Activated CD4-positive, alpha-beta memory T cell treated with anti-CD3 and anti-CD28 coated beads for 36 hours (primary cell): ENCODE data around the gene PEF1. TPM values are rescaled to one million over a fixed set of nuclear protein-coding genes. Genes with fewer than 3 reads are reported as not detected.

Source experiments
- CTCF ChIA-PET: fragments of 350-600 bp; sonication (Branson Sonifier 250); formaldehyde crosslinking; loops from one replicate; lab custom pipeline; 2021; ENCODE audit warnings: antibody characterized with exemption, inconsistent platforms; lab: Charles Lee
- POLR2A ChIA-PET: fragments of 350-600 bp; sonication (Branson Sonifier 250); formaldehyde crosslinking; loops from one replicate; lab custom pipeline; 2021; ENCODE audit warnings: antibody characterized with exemption; lab: Charles Lee
- DNase-seq: peaks from one replicate; pipeline ENCODE4 v3.0.0-alpha.2; 2020
- H3K27ac Mint-ChIP-seq: one replicate; pipeline ENCODE4 v1.8.0; 2021; ENCODE audit warnings: mixed read lengths
- H3K27me3 Mint-ChIP-seq: one replicate; pipeline ENCODE4 v1.8.0; 2021; ENCODE audit warnings: mixed read lengths
- H3K36me3 Mint-ChIP-seq: one replicate; pipeline ENCODE4 v1.8.0; 2021; ENCODE audit warnings: mixed read lengths
- H3K4me1 Mint-ChIP-seq: one replicate; pipeline ENCODE4 v1.8.0; 2021; ENCODE audit warnings: low read depth, mixed read lengths
- H3K4me3 Mint-ChIP-seq: one replicate; pipeline ENCODE4 v1.8.0; 2021; ENCODE audit warnings: mild to moderate bottlenecking, mixed read lengths
- H3K9me3 Mint-ChIP-seq: one replicate; pipeline ENCODE4 v1.8.0; 2021; ENCODE audit warnings: mixed read lengths
- intact Hi-C: fragments of 100-400 bp; cut with micrococcal nuclease; formaldehyde crosslinking; loops from one replicate; pipeline ENCODE4 v1.15.1; 2023
- total RNA-seq, 2 experiments: library from RNA; stranded (reverse); gene quantifications; one replicate each; pipeline ENCODE4 v1.2.3, GENCODE V29; 2021

The PEF1 gene
- total RNA-seq, 2 experiments from 2014 or later, result 55.3 to 56.4 TPM

GRCh38 chr1:31585736-31586365, 58.8 kb downstream of the PEF1 start:
- CTCF ChIA-PET, result no interaction called here
- no peaks in the 10 kb centered on the region for H3K9me3 Mint-ChIP-seq

GRCh38 chr1:31584869-31585735, 59.6 kb downstream of the PEF1 start:
- Mint-ChIP-seq H3K27ac (no peak overlapping the region), H3K36me3 (no peaks in the 10 kb centered on the region), H3K9me3 (no peaks in the 10 kb centered on the region), H3K4me3 (no peak overlapping the region), H3K27me3 (peaks cover 15% of the 10 kb centered on the region), H3K4me1 (peaks cover 2% of the 10 kb centered on the region)
- ChIA-PET CTCF (no interaction called here), POLR2A (no interaction called here)
- intact Hi-C loops, result no loop called here
- DNase-seq, result no peak

More at GRCh38 chr1:31585736-31586365, 58.8 kb downstream of the PEF1 start:
- no peak overlapping the region for H3K27ac Mint-ChIP-seq
- DNase-seq, result no peak
- peaks cover 2% of the 10 kb centered on the region for H3K4me1 Mint-ChIP-seq
- H3K27me3 Mint-ChIP-seq, result peaks cover 13% of the 10 kb centered on the region
- no peak overlapping the region for H3K4me3 Mint-ChIP-seq
- POLR2A ChIA-PET, result no interaction called here
- intact Hi-C loops, result no loop called here
- no peaks in the 10 kb centered on the region for H3K36me3 Mint-ChIP-seq

GRCh38 chr1:31583995-31584868, 60.4 kb downstream of the PEF1 start:
- Mint-ChIP-seq H3K4me1 (peaks cover 1% of the 10 kb centered on the region), H3K27me3 (peaks cover 12% of the 10 kb centered on the region), H3K36me3 (no peaks in the 10 kb centered on the region), H3K4me3 (no peak overlapping the region), H3K9me3 (no peaks in the 10 kb centered on the region), H3K27ac (no peak overlapping the region)
- no peak for DNase-seq
- intact Hi-C loops, result no loop called here
- CTCF ChIA-PET, result no interaction called here
- POLR2A ChIA-PET, result no interaction called here

GRCh38 chr1:31583082-31583994, 61.3 kb downstream of the PEF1 start:
- H3K4me1 Mint-ChIP-seq, result no peaks in the 10 kb centered on the region
- H3K36me3 Mint-ChIP-seq, result no peaks in the 10 kb centered on the region
- H3K4me3 Mint-ChIP-seq, result no peak overlapping the region
- H3K9me3 Mint-ChIP-seq, result no peaks in the 10 kb centered on the region
- CTCF ChIA-PET, result no interaction called here
- DNase-seq, result no peak
- POLR2A ChIA-PET, result no interaction called here
- intact Hi-C loops, result no loop called here
- H3K27ac Mint-ChIP-seq, result no peak overlapping the region
- H3K27me3 Mint-ChIP-seq, result peaks cover 10% of the 10 kb centered on the region

GRCh38 chr1:31581821-31582810, 62.6 kb downstream of the PEF1 start:
- H3K4me1 Mint-ChIP-seq, result no peaks in the 10 kb centered on the region
- H3K4me3 Mint-ChIP-seq, result no peak overlapping the region
- H3K27me3 Mint-ChIP-seq, result peaks cover 4% of the 10 kb centered on the region
- H3K9me3 Mint-ChIP-seq, result no peaks in the 10 kb centered on the region
- POLR2A ChIA-PET, result no interaction called here
- no peak overlapping the region for H3K27ac Mint-ChIP-seq
- DNase-seq, result no peak
- CTCF ChIA-PET, result no interaction called here
- intact Hi-C loops, result no loop called here
- H3K36me3 Mint-ChIP-seq, result no peaks in the 10 kb centered on the region

GRCh38 chr1:31580891-31581603, 63.6 kb downstream of the PEF1 start:
- ChIA-PET CTCF (interaction anchor here (0.8 to 0.9 kb wide), 2 partner anchors 37 to 157 kb away, joined by 3 read pairs; no protein-coding TSS in a partner anchor), POLR2A (no interaction called here)
- intact Hi-C loops, result no loop called here
- H3K36me3 Mint-ChIP-seq, result no peaks in the 10 kb centered on the region
- H3K9me3 Mint-ChIP-seq, result no peaks in the 10 kb centered on the region
- H3K4me1 Mint-ChIP-seq, result peaks cover 2% of the 10 kb centered on the region
- DNase-seq, result no peak
- peaks cover 8% of the 10 kb centered on the region for H3K27me3 Mint-ChIP-seq
- no peak overlapping the region for H3K4me3 Mint-ChIP-seq
- no peak overlapping the region for H3K27ac Mint-ChIP-seq

- no peak for DNase-seq
- ChIA-PET POLR2A (no interaction called here), CTCF (interaction anchor here (0.8 to 0.9 kb wide), 2 partner anchors 38 to 157 kb away, joined by 3 read pairs; no protein-coding TSS in a partner anchor)
- Mint-ChIP-seq H3K9me3 (no peaks in the 10 kb centered on the region), H3K36me3 (no peaks in the 10 kb centered on the region), H3K27me3 (peaks cover 7% of the 10 kb centered on the region), H3K4me1 (peaks cover 3% of the 10 kb centered on the region), H3K4me3 (no peak overlapping the region), H3K27ac (no peak overlapping the region)
- intact Hi-C loops, result no loop called here
Observed at GRCh38 chr1:31580513-31580870, 64.2 kb downstream of the PEF1 start.

Other genes with a start within 250 kb of the PEF1 start
- gene SERINC2, start 231.7 kb downstream of the PEF1 start, total RNA-seq, result under 1 TPM; 0.29 to 0.34 TPM
- gene TINAGL1, start 68.4 kb downstream of the PEF1 start, total RNA-seq, result not detected
- gene HCRTR1, start 27.2 kb downstream of the PEF1 start, total RNA-seq, result not detected
- under 1 TPM; 0.12 to 0.45 TPM for gene COL16A1, start 59.1 kb upstream of the PEF1 start, total RNA-seq
- gene ADGRB2, start 119.5 kb upstream of the PEF1 start, total RNA-seq, result 1 to 10 TPM; 1.6 to 1.7 TPM
- under 1 TPM; 0.73 to 0.78 TPM for gene SPOCD1, start 171.1 kb upstream of the PEF1 start, total RNA-seq